Pons (tissue), 1 donor: Measurements from ENCODE around the gene HACE1.
"Not testable (repeated sequence)": the region's sequence is repeated elsewhere in the genome, so short reads cannot be mapped to it uniquely, and the experiment has no call there.

Experiments used
- DNase-seq: peaks from one replicate; pipeline ENCODE4 v3.0.0-alpha.2; 2016; ENCODE audit warnings: low spot score

HACE1 gene

GRCh38 chr6:104737567-104737966, 122.2 kb downstream of the HACE1 start:
- DNase-seq: not testable (repeated sequence)

DNA sequence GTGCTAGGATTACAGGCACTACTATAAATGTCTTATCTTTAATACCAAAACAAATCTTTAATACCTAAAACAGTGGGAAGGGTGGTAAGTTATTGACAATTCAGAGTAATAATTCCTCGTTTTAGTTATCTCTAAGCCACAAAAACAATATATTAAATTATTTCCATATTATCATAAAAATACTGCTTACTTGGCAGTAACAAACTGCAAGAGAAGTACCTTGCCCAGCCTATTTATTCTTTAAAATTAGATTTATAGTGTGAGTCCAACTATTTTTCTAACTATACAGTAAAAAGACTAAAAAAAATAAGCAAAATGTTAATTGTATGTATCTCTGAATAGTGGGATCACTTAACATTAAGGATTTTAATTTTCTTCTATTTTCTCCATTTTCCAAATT, 123.2 kb downstream of the HACE1 start:
- DNase-seq: no peak

GRCh38 chr6:104730450-104730849, 129.3 kb downstream of the HACE1 start:
- no peak for DNase-seq

DNA sequence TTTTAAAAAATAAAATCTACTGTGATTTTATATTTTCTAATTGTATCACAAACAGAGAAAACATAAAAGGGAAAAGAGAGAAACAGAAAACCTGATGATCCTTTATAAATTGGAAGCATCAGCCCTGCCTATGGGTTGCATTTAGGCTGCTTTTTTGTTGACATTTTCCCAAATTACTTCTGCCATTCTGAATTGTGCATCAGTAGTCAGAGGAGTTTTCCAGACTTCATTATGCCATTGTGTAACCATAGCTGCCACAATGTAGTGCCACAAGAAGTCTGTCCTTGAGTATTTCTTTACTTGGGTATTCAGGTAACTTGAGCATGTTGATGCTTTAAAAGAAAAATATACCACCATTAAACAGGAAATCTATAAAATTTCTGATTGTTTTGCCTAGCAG, 130.3 kb downstream of the HACE1 start:
- DNase-seq: no peak

DNA sequence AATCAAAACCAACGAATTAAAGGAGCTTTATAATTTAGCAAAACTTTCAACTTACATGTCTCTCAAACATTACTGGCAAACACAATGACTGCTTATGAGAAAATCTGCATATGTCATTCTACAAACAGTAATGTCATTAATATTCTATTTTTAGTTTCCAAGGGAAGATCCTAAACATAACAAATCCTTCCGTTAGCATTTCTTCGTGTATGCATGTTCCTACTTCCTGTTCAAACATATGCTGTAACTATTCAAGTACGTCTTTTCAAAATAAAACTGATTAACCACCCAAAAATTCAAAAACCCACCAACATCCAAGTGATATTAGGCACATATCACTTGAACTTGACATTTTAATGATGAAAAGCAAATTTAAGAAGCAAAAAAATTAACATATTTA, 131.3 kb downstream of the HACE1 start:
- no peak for DNase-seq

DNA sequence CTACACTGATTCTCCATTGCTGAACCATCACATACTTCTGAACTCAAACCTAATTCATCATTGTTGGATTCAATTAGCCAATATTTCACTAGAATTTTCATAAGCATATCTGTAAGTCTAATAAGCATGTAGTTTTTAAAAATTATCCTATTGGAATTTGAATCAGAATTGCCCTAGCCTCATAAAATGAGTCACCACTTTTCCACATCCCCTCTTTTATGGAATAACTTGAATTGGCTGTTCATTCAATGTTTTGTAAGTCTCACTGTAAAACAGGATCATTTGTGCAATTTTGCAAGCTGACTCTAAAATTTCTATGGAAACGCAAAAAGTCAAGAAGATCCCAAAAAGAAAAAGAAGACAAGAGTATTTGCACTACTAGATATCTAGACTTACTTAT, 141.0 kb downstream of the HACE1 start:
- no peak for DNase-seq

GRCh38 chr6:104716858-104717257, 142.9 kb downstream of the HACE1 start:
- no peak for DNase-seq

DNA sequence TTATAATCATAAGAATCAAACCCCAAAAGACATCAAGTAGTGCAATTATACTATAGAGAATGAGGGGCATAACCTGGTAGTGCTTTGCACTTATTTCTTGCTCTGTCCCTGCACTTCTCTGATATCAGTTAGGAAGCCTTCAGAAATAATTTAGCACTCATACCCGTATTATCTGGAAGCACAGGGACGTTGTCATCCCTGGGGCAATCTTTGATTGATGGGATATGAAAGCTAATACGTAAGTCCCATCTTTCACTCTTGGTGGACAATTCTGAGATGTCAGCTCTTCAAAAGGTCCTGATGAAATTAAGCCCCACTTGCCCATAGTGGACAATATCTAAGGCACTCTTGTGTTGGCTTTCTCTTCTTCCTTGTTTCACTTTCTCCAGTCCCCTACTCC, 144.9 kb downstream of the HACE1 start:
- DNase-seq: no peak

DNA sequence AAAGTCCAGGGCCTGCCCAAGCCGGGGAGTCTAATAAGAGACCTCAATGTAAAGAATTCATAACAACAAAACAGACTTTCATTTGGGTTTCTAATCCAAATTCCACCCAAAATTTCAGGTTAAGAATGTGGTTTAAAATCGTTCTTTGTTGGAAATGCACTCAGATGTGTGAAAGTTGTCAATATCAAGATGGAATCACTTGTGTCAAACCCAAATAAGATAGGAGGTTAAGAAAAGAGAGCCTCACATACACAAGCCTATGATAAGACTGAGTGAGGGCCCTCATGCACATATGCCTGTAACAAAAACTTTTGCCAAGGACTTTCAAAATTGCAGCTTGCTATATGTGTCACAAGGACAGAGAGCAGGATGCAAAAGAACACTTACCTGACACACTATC, 145.7 kb downstream of the HACE1 start:
- DNase-seq: no peak

GRCh38 chr6:104711371-104711770, 148.3 kb downstream of the HACE1 start:
- DNase-seq: no peak

DNA sequence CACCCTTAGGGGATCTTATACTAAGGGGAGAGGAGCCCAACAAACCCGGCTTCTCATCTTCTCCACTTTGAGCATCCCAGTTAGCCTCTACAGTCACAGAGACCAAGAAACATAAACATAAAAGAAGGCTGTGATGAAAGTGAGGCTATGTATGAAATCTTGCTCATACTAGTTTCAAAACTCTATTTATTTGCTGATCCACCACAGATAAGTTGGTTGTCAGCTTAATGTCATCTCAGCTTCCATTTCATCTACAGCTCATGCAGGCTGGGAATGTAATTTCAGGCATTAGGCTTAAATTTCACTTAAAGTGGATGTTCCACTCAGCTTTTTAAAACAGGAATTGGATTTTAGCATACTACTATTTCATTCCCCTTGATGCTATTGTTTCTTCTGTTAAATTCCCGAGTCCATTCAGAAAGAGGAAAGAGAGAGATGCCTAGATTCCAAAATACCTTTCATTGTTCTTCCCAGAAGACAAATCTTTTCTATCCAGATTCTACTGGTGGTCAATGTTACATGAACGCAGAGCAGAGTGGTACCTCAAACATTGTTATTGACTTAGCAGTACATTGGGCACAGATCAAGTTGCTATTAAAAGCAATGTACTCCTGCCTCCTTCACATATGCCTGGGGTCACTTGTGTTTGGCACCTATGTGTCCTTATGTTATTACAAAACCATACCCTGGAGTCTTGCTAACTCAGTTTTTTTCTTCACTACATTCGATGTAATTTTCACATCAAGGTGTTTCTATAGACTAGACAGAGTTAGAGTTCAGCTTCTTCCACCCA, 149.0 kb downstream of the HACE1 start:
- no peak for DNase-seq

- DNase-seq: no peak
Measured at GRCh38 chr6:104705916-104706442, 153.7 kb downstream of the HACE1 start.

GRCh38 chr6:104705095-104705707, 154.5 kb downstream of the HACE1 start:
- peak; percentile 78 for DNase-seq

DNA sequence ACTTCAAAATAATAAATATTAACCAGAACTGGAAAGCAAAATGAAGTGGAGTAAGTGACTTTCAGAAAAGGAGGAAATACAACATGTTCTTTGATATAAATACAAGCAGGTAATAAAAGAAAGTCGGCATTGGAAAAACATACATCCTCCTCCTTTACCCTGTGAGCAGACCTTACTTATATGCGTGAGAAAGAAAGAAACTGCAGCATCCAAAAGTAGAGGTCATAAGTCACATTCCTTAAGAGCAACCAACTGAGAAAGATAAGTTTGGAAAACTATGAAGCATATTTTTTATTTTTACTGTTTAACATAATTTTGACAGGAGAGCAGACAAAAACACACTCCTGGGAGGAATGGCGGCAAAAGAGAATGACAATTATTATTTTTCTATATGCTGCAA, 155.5 kb downstream of the HACE1 start:
- no peak for DNase-seq

- DNase-seq: no peak
Measured at GRCh38 chr6:104702126-104702841, 157.4 kb downstream of the HACE1 start.

DNA sequence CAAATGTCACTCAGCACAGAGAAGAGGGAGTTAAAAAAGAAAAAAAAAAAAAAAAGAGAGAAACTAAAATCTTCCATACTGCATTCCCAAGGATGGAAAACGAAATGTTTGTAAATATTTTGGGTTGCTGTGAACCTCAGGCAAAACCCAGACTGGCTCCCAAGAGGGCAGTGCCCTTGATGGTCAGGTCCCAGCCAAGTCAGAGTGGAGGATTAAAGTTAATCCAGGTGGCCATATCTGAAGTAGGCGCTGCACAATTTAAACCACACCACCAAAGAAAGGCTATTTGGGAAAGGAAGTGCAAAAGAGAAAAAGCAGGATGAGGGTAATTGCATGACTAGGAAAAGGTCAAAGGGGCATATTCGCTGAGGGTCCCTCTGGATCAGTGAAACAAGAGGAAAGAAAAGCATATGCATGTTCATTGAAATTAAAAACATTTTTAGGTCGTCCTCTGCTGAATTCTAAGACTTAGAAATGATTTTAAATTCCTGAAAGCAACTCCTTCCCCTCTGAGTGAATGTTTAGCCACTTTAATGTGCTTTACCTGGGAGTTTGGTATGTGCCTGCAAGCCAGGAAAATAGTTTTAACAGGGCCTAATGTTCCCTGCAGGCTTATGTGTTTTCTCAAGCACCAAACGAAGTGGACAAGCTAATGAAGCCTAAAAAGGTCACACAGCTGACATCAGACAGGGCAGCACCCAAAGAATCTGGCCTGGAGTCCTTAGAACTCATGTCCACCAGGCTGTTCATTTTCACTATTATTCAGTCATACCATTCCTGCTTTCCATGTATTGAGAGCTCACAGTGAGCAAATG, 159.1 kb downstream of the HACE1 start:
- DNase-seq: no peak

- DNase-seq: no peak
Measured at GRCh38 chr6:104699593-104700329, 160.0 kb downstream of the HACE1 start.

- DNase-seq: no peak
Measured at GRCh38 chr6:104698979-104699378, 160.7 kb downstream of the HACE1 start.

- DNase-seq: no peak
Measured at GRCh38 chr6:104692008-104692407, 167.7 kb downstream of the HACE1 start.

GRCh38 chr6:104689551-104690205, 170.0 kb downstream of the HACE1 start:
- no peak for DNase-seq
